CD4-positive, alpha-beta T cell treated with Interleukin-6 for 4 hours (primary cell): Measurements from ENCODE around the gene KIAA1958.

Source experiments
- DNase-seq: peaks from one replicate; pipeline ENCODE4 v3.0.0-alpha.2; 2020; ENCODE audit warnings: mixed read lengths

Gene KIAA1958

DNA sequence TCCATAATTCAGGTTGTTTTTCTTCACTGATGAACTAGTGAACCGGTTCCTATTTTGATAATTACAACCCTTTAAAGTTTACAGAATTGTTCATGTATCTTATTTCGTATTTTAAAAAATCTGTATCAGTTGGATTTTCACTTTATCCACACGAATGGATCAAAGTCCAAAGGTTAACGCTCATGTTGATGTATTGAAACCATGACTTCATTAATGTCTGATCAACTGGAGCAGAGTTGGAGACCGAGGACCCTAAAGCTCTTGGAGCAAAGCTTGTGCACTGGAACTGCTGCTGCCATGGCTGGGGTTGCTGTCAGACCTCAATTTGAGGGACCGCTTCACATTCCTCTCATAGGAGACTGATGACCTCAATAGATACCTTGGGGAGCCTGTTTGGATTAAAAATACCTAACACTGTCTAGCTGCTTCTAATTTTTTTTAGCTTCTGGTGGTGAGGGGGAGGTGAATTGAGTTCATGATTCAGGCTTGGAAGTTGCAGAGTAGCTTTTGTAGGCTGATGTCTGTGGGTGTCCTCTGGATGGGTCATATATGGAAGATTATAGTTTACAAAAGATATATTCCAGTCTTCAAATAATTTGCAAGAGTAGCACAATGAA lies 45.1 kb downstream of the KIAA1958 start:
- no peak for DNase-seq

- DNase-seq: no peak
Observed at GRCh38 chr9:112532427-112532826, 45.8 kb downstream of the KIAA1958 start.

- no peak for DNase-seq
Observed at GRCh38 chr9:112533660-112534059, 47.0 kb downstream of the KIAA1958 start.

GRCh38 chr9:112535301-112535700 lies 48.7 kb downstream of the KIAA1958 start:
- no peak for DNase-seq

DNA sequence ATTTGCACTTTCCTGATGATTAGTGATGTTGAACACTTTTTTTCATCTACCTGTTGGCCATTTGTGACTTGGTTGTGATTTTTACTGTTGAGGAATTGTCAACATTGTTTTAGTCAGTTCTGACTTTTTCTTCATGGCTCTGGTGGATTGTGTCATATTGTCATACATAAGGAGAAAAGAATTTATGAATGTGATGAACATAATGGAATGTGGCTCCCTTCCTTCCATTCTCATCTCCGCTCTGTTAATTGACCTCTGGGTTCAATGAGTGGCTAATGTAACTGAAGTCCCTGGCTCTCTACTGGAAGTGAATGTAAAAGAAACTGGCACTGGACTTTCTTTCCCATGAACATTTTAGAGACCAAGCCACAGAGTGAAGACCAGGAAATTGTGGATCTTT lies 49.2 kb downstream of the KIAA1958 start:
- no peak for DNase-seq

GRCh38 chr9:112537561-112537960 lies 50.9 kb downstream of the KIAA1958 start:
- no peak for DNase-seq

DNA sequence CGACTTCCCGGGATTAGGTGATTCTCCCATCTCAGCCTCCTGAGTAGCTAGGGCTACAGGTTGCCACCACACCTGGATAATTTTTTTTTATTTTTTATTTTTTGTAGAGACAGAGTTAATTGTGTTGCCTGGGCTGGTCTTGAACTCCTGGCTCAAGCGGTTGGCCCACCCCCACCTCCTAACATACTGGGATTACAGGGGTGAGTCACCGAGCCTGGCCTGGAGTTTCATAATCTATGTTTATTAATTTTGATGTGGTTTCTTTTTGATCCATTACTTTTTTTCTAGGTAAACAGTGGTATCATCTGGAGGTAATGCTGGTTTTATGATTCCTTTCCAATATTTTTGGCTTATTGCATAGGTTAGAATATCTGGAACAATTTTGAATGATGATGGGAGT lies 54.2 kb downstream of the KIAA1958 start:
- no peak for DNase-seq

DNA sequence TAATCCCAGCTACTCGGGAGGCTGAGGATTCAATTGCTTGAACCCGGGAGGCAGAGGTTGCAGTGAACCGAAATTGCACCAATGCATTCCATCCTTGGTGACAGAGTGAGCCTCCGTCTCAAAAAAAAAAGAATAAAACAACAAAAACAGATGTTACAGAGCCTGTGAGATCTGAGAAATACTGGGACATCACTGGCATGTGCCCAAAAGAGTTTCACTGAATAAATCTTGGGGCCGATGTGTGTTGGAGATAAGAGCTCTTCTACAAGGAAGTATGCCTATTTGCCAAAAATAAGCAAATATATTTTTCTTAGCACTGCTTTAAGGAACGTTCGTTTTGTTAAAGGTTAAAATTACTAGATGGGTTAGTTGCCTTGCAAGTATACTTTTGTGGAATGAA lies 55.1 kb downstream of the KIAA1958 start:
- no peak for DNase-seq

GRCh38 chr9:112542593-112543292 lies 56.1 kb downstream of the KIAA1958 start:
- no peak for DNase-seq

GRCh38 chr9:112544477-112544876 lies 57.9 kb downstream of the KIAA1958 start:
- DNase-seq: no peak

GRCh38 chr9:112545237-112545636 lies 58.6 kb downstream of the KIAA1958 start:
- DNase-seq: no peak

- no peak for DNase-seq
Observed at GRCh38 chr9:112546149-112547012, 59.8 kb downstream of the KIAA1958 start.

DNA sequence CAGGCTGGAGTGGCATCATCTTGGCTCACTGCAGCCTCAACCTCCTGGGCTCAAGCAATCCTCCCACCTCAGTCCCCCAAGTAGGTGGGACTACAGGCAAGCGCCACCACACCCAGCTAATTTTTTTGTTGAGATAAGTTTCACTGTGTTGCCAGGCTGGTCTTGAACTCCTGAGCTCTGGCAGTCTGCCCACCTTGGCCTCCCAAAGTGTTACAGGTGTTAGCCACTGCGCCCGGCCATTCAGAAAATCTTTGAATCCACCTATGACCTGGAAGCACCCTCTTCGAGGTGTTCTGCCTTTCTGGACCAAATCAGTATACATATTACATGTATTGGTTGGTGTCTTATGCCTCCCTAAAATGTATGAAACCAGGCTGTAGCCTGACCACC lies 61.4 kb downstream of the KIAA1958 start:
- no peak for DNase-seq

DNA sequence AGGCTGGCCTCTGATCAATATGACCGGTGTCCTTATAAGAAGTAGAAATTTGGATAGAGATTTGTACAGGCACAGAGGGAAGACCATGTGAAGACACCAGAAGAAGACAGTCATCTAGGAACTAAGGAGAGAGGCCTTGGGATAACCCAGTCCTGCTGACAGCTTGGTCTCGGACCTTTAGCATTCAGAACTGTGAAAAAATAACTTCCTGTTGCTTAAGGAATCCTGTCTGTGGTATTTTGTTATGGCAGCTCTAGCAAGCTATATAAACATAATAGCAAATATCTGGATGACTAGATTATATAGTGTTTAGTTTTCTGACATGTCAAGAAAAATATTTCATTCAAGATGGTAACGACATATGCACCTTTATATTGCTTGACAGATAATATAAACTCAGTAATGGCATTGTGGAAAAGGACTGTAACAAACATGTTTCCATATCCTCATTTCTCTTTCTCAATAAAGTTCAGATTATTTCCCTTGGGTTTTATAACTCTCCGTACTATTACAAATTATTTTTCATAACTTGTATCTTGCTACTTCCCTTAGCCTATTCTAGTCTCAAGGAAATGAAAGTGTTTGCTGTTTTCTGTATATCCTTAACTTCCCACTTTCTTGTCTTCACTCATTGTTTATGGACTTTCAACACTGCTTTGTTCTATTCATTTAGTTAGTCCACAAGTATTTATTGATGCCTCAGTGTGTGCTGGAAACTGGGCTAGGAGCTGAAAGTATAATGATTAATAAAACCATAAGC lies 62.4 kb downstream of the KIAA1958 start:
- no peak for DNase-seq

DNA sequence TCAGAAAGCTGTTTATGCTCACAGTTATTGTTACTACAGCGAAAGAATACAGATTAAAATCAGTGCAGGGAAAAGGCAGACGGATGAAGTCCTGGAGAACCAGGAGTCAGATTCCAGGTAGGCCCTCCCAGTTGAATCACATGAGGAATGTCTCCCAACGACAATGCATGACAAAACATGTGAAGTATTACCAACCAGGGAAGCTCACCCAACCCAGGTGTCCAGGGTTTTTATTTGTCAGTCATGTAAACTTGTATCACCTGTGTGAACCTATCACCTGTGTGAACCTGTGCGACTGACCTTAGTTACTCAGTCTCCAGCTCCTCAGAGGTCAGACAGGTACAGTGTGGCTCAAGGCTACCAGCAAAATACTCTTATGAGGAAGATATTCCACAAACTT lies 63.9 kb downstream of the KIAA1958 start:
- DNase-seq: no peak

- DNase-seq: no peak
Observed at GRCh38 chr9:112551641-112552040, 65.0 kb downstream of the KIAA1958 start.

GRCh38 chr9:112552229-112553056 lies 65.8 kb downstream of the KIAA1958 start:
- no peak for DNase-seq

- DNase-seq: no peak
Observed at GRCh38 chr9:112553256-112553826, 66.7 kb downstream of the KIAA1958 start.

DNA sequence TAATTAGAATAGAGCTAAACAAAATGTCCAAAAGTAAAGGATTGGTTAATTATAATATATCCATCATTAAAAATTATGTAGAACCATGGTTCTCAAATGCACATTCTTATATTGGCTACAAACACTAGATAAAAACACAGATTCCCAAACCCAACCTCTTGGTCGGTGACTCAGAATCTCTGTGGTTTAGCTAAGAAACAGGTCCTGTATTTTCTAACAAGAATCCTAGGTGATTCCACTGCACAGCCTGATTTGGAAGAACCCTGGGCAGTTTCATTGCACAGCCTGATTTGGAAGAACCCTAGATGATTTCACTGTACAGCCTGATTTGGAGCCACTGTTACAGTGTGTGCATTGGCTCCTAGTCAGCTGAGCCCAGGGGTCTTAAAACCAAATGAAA lies 67.9 kb downstream of the KIAA1958 start:
- DNase-seq: no peak

- no peak for DNase-seq
Observed at GRCh38 chr9:112555101-112555643, 68.5 kb downstream of the KIAA1958 start.

- no peak for DNase-seq
Observed at GRCh38 chr9:112555844-112556482, 69.3 kb downstream of the KIAA1958 start.
